ENCODE measurements around the gene IRF2.

The IRF2 gene

DNA sequence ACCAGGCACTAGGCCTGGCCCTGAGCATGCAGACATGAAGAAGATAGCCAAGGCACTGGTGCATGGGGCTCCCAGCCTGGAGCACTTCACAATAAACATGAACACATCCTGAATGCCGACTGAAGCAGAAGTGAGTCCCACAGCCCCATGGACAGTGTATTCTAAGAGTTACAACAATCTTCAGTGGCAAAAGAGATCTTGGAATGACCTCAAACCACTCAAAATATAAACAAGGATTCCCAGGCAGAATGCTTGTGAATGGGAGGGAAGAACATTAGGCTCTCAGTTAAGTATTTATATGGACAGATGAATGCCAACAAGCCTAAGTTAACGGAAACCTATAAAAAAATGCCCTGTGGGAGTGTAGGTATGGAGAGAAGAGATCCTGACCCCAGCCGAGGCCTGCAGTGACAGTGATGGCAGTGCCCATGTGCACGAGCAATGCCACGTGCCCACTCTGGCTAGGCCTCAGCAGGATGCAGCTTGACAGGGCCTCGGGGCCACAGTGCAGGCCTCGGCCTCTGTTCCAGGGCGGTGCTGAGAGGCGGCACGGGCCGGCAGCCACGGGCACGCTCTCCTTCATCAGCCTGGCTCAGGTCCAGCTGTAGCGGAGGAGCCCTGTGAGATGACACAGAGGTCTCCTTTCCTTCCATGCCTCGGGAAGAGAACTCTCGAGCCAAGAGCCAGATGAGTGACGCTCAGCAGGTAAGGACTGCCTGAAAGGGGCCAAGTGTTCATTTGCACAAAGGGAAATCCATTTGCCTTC, 49.2 kb downstream of the IRF2 start:
- DNase-seq (no peak), ATAC-seq (ENCODE audit: insufficient read depth, low read depth) (no peak)
- H3K27me3 ChIP-seq (ENCODE audit: insufficient read depth, low read length, poor library complexity), result no peaks in the 10 kb centered on the region
- no peak overlapping the region for H2AFZ ChIP-seq (ENCODE audit: low read depth, low read length)
- H4K20me1 ChIP-seq (ENCODE audit: insufficient read depth, low read length), result 0 out of 2 replicates have a peak, but pooled peaks cover 5% of the 10 kb centered on the region
- no peak overlapping the region for H3K9ac ChIP-seq (ENCODE audit: low read depth, low read length)
- peaks cover 19% of the 10 kb centered on the region for H3K79me2 ChIP-seq (ENCODE audit: insufficient read depth, low read length)
- TF ChIP-seq, protein P1, sequence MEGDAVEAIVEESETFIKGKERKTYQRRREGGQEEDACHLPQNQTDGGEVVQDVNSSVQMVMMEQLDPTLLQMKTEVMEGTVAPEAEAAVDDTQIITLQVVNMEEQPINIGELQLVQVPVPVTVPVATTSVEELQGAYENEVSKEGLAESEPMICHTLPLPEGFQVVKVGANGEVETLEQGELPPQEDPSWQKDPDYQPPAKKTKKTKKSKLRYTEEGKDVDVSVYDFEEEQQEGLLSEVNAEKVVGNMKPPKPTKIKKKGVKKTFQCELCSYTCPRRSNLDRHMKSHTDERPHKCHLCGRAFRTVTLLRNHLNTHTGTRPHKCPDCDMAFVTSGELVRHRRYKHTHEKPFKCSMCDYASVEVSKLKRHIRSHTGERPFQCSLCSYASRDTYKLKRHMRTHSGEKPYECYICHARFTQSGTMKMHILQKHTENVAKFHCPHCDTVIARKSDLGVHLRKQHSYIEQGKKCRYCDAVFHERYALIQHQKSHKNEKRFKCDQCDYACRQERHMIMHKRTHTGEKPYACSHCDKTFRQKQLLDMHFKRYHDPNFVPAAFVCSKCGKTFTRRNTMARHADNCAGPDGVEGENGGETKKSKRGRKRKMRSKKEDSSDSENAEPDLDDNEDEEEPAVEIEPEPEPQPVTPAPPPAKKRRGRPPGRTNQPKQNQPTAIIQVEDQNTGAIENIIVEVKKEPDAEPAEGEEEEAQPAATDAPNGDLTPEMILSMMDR (IDR thresholded peaks at IDR 0.05; ENCODE audit: borderline replicate concordance, extremely low read depth, low read length, poor library complexity, severe bottlenecking), result no peak
- TF ChIP-seq EZH2 (IDR thresholded peaks at IDR 0.05; ENCODE audit: borderline replicate concordance, low read depth, low read length, severe bottlenecking), result no peak
- no peaks in the 10 kb centered on the region for H3K9me3 ChIP-seq (ENCODE audit: insufficient read depth, low read length, severe bottlenecking)
- H3K27ac ChIP-seq (ENCODE audit: low read length), result no peak overlapping the region
- H3K4me3 ChIP-seq (ENCODE audit: low read depth in 1 of 2, low read length in 2 of 2), result no peak overlapping the region
- H3K36me3 ChIP-seq (ENCODE audit: insufficient read depth, low read length), result peaks cover 48% of the 10 kb centered on the region
- H3K4me1 ChIP-seq (ENCODE audit: insufficient read depth, low read length), result no peaks in the 10 kb centered on the region
- H3K4me2 ChIP-seq (ENCODE audit: insufficient read depth, low read length), result no peak overlapping the region

GRCh38 chr4:184424279-184424678, 50.1 kb downstream of the IRF2 start:
- Histone ChIP-seq H3K9me3 (ENCODE audit: insufficient read depth, low read length, severe bottlenecking) (no peaks in the 10 kb centered on the region), H3K79me2 (ENCODE audit: insufficient read depth, low read length) (peaks cover 19% of the 10 kb centered on the region), H3K27ac (ENCODE audit: low read length) (no peak overlapping the region), H3K27me3 (ENCODE audit: insufficient read depth, low read length, poor library complexity) (no peaks in the 10 kb centered on the region), H3K9ac (ENCODE audit: low read depth, low read length) (no peak overlapping the region), H3K4me1 (ENCODE audit: insufficient read depth, low read length) (no peaks in the 10 kb centered on the region), H3K4me3 (ENCODE audit: low read depth in 1 of 2, low read length in 2 of 2) (no peak overlapping the region), H4K20me1 (ENCODE audit: insufficient read depth, low read length) (no peaks in the 10 kb centered on the region), H3K36me3 (ENCODE audit: insufficient read depth, low read length) (peaks cover 52% of the 10 kb centered on the region), H2AFZ (ENCODE audit: low read depth, low read length) (no peak overlapping the region), H3K4me2 (ENCODE audit: insufficient read depth, low read length) (no peak overlapping the region)
- TF ChIP-seq, protein P1 (IDR thresholded peaks at IDR 0.05; ENCODE audit: borderline replicate concordance, extremely low read depth, low read length, poor library complexity, severe bottlenecking), result no peak
- no peak for TF ChIP-seq EZH2 (IDR thresholded peaks at IDR 0.05; ENCODE audit: borderline replicate concordance, low read depth, low read length, severe bottlenecking)
- ATAC-seq (ENCODE audit: insufficient read depth, low read depth) (no peak), DNase-seq (no peak)

GRCh38 chr4:184423003-184423686, 51.2 kb downstream of the IRF2 start:
- no peak for ATAC-seq (ENCODE audit: insufficient read depth, low read depth)
- H3K79me2 ChIP-seq (ENCODE audit: insufficient read depth, low read length), result peaks cover 19% of the 10 kb centered on the region

More at GRCh38 chr4:184423003-184423686, 51.2 kb downstream of the IRF2 start:
- H3K4me2 ChIP-seq (ENCODE audit: insufficient read depth, low read length), result no peak overlapping the region
- no peak overlapping the region for H3K9ac ChIP-seq (ENCODE audit: low read depth, low read length)
- H3K27me3 ChIP-seq (ENCODE audit: insufficient read depth, low read length, poor library complexity), result no peaks in the 10 kb centered on the region
- H3K9me3 ChIP-seq (ENCODE audit: insufficient read depth, low read length, severe bottlenecking), result no peaks in the 10 kb centered on the region
- no peak overlapping the region for H3K4me3 ChIP-seq (ENCODE audit: low read depth in 1 of 2, low read length in 2 of 2)
- H2AFZ ChIP-seq (ENCODE audit: low read depth, low read length), result no peak overlapping the region
- no peak for TF ChIP-seq EZH2 (IDR thresholded peaks at IDR 0.05; ENCODE audit: borderline replicate concordance, low read depth, low read length, severe bottlenecking)
- TF ChIP-seq, protein P1 (IDR thresholded peaks at IDR 0.05; ENCODE audit: borderline replicate concordance, extremely low read depth, low read length, poor library complexity, severe bottlenecking), result no peak
- no peak overlapping the region for H3K27ac ChIP-seq (ENCODE audit: low read length)
- H3K36me3 ChIP-seq (ENCODE audit: insufficient read depth, low read length), result peaks cover 64% of the 10 kb centered on the region
- H4K20me1 ChIP-seq (ENCODE audit: insufficient read depth, low read length), result no peaks in the 10 kb centered on the region
- peaks cover 6% of the 10 kb centered on the region for H3K4me1 ChIP-seq (ENCODE audit: insufficient read depth, low read length)
- no peak for DNase-seq

Measured in DND-41 (cell line).